PC-3 (cell line): ENCODE results near the gene FASTKD3. TPM values are rescaled to one million over a fixed set of nuclear protein-coding genes. Genes with fewer than 3 reads are reported as not detected.

ENCODE experiments used
- ATAC-seq: fragments of 200-7000 bp; cut with Tn5 transposase; 2 replicates; pipeline ENCODE4 v1.9.1; 2020; ENCODE audit warnings: mild to moderate bottlenecking, moderate library complexity
- BruUV-seq: library from RNA; stranded (reverse); fragments of 400-500 nt; replicated peaks from 2 replicates; lab custom pipeline; 2021; lab: Mats Ljungman, UMichigan
- CTCF ChIA-PET: fragments of 300-600 bp; sonication (Branson Sonifier 250); formaldehyde crosslinking; loops from one replicate; lab custom pipeline; 2022; ENCODE audit warnings: antibody characterized with exemption; lab: Charles Lee
- POLR2A ChIA-PET: fragments of 300-600 bp; sonication (Branson Sonifier 250); formaldehyde crosslinking; loops from one replicate; lab custom pipeline; 2022; ENCODE audit warnings: antibody characterized with exemption; ENCODE audit not compliant: unreplicated experiment; lab: Charles Lee
- DNase-seq: peaks from one replicate; pipeline ENCODE4 v3.0.0-alpha.2; 2015
- H2AFZ ChIP-seq: fragments of 300-600 bp; sonication (generic); 2 replicates; pipeline ENCODE4 v1.6.0; 2016; ENCODE audit warnings: antibody characterized with exemption, low read length
- H3F3A ChIP-seq: fragments of 300-600 bp; sonication (generic); one replicate; pipeline ENCODE4 v1.6.0; 2017; ENCODE audit warnings: antibody characterized with exemption, low read length, control low read depth, mild to moderate bottlenecking; ENCODE audit not compliant: unreplicated experiment
- H3K27ac ChIP-seq: fragments of 300-600 bp; sonication (generic); 2 replicates; pipeline ENCODE4 v1.5.1; 2016; ENCODE audit warnings: mild to moderate bottlenecking, low read length
- H3K27me3 ChIP-seq: fragments of 300-600 bp; sonication (generic); 2 replicates; pipeline ENCODE4 v1.6.1; 2016; ENCODE audit warnings: low read length, mixed read lengths
- H3K36me3 ChIP-seq: fragments of 300-600 bp; sonication (generic); 2 replicates; pipeline ENCODE4 v1.6.1; 2016; ENCODE audit warnings: low read depth, mixed run types, low read length, mixed read lengths
- H3K4me1 ChIP-seq: fragments of 300-600 bp; sonication (generic); 2 replicates; pipeline ENCODE4 v1.5.1; 2016; ENCODE audit warnings: low read length; ENCODE audit not compliant: insufficient read depth
- H3K4me2 ChIP-seq: fragments of 300-600 bp; sonication (generic); 2 replicates; pipeline ENCODE4 v1.6.0; 2016; ENCODE audit warnings: low read length
- H3K4me3 ChIP-seq: fragments of 300-600 bp; sonication (generic); 2 replicates; pipeline ENCODE4 v1.5.1; 2016; ENCODE audit warnings: mild to moderate bottlenecking, low read length, mixed read lengths
- H3K79me2 ChIP-seq: fragments of 300-600 bp; sonication (generic); 2 replicates; pipeline ENCODE4 v1.6.1; 2017; ENCODE audit warnings: low read length, mixed read lengths
- H3K9ac ChIP-seq: fragments of 300-600 bp; sonication (generic); 2 replicates; pipeline ENCODE4 v1.6.0; 2016; ENCODE audit warnings: mild to moderate bottlenecking, low read length
- H3K9me2 ChIP-seq: fragments of 300-600 bp; sonication (generic); replicated peaks from 2 replicates; pipeline ENCODE4 v1.6.1; 2016; ENCODE audit warnings: mixed run types, low read length, mixed read lengths
- H3K9me3 ChIP-seq: fragments of 300-600 bp; sonication (generic); 2 replicates; pipeline ENCODE4 v1.6.1; 2016; ENCODE audit warnings: low read length, mixed read lengths
- H4K20me1 ChIP-seq: fragments of 300-600 bp; sonication (generic); 2 replicates; pipeline ENCODE4 v1.6.1; 2016; ENCODE audit warnings: low read length, mixed read lengths
- CTCF ChIP-seq: fragments of 300-600 bp; sonication (generic); conservative IDR thresholded peaks from 2 replicates; pipeline ENCODE4 v1.5.1; 2017; ENCODE audit warnings: antibody characterized with exemption, low read depth, mild to moderate bottlenecking, low read length
- EZH2 ChIP-seq: fragments of 300-600 bp; sonication (generic); IDR thresholded peaks from one replicate; pipeline ENCODE4 v1.6.1; 2017; ENCODE audit warnings: antibody characterized with exemption, mild to moderate bottlenecking, low read length; ENCODE audit not compliant: unreplicated experiment
- EZH2phosphoT487 ChIP-seq: fragments of 300-600 bp; sonication (generic); IDR thresholded peaks from 2 replicates; pipeline ENCODE4 v1.6.1; 2018; ENCODE audit warnings: mild to moderate bottlenecking, antibody characterized with exemption, low read length, borderline replicate concordance
- intact Hi-C: fragments of 100-400 bp; cut with micrococcal nuclease; formaldehyde crosslinking; loops from 2 replicates; pipeline ENCODE4 v1.9.0; 2023
- total RNA-seq: library from RNA; depleted of rRNA; stranded (reverse); fragments of >200 nt; gene quantifications from 2 replicates; pipeline ENCODE4 v1.2.3, GENCODE V29; 2014

FASTKD3 gene
- total RNA-seq, 1 experiment from 2014 or later: 16.5 TPM

GRCh38 chr5:7902666-7903625 is 34.1 kb upstream of the FASTKD3 start:
- POLR2A ChIA-PET: no interaction called here
- Histone ChIP-seq H3K79me2 (no peaks in the 10 kb centered on the region), H3K9me3 (peaks cover 9% of the 10 kb centered on the region), H3K27ac (no peak overlapping the region), H4K20me1 (no peaks in the 10 kb centered on the region), H3K9ac (no peak overlapping the region), H3K9me2 (no peaks in the 10 kb centered on the region), H3K36me3 (peaks cover 75% of the 10 kb centered on the region), H3K4me1 (peaks cover 15% of the 10 kb centered on the region), H3F3A (no peaks in the 10 kb centered on the region), H3K4me3 (no peak overlapping the region), H2AFZ (no peak overlapping the region), H3K27me3 (no peaks in the 10 kb centered on the region), H3K4me2 (no peak overlapping the region)
- BruUV-seq: no TSS peak
- TF ChIP-seq EZH2phosphoT487 (no peak), EZH2 (no peak), CTCF (no peak)
- intact Hi-C loops: no loop called here
- no peak for DNase-seq
- no peak for ATAC-seq
- CTCF ChIA-PET: no interaction called here

- H3F3A ChIP-seq: no peaks in the 10 kb centered on the region
- ChIA-PET CTCF (no interaction called here), POLR2A (no interaction called here)
- H3K27me3 ChIP-seq: no peaks in the 10 kb centered on the region
- H3K9ac ChIP-seq: no peak overlapping the region
- H4K20me1 ChIP-seq: no peaks in the 10 kb centered on the region
- H3K9me3 ChIP-seq: peaks cover 2% of the 10 kb centered on the region; the same call in 1 of the 2 replicates
- H3K79me2 ChIP-seq: no peaks in the 10 kb centered on the region
- no peak overlapping the region for H3K27ac ChIP-seq
- H3K36me3 ChIP-seq: peaks cover 75% of the 10 kb centered on the region
- no peaks in the 10 kb centered on the region for H3K9me2 ChIP-seq
- H2AFZ ChIP-seq: no peak overlapping the region
- H3K4me2 ChIP-seq: no peak overlapping the region
- peaks cover 15% of the 10 kb centered on the region for H3K4me1 ChIP-seq
- intact Hi-C loops: no loop called here
- no peak overlapping the region for H3K4me3 ChIP-seq
- TF ChIP-seq EZH2: no peak
- no peak for TF ChIP-seq CTCF
- TF ChIP-seq EZH2phosphoT487: no peak
- ATAC-seq (no peak), DNase-seq (no peak)
- BruUV-seq: no TSS peak
Measured at GRCh38 chr5:7902201-7902600, 33.4 kb upstream of the FASTKD3 start.
